Panc1 (cell line): Measurements from ENCODE around the gene KDM4F.

Source experiments
- POLR2AphosphoS5 ChIP-seq: IDR thresholded peaks from 2 replicates; pipeline ENCODE4 v1.6.1; 2012; ENCODE audit warnings: mild to moderate bottlenecking, low read depth, low read length, moderate library complexity
- SIN3A ChIP-seq: IDR thresholded peaks from 2 replicates; pipeline ENCODE4 v1.6.1; 2012; ENCODE audit warnings: low read depth, mild to moderate bottlenecking, low read length, moderate library complexity, borderline replicate concordance; ENCODE audit not compliant: insufficient read depth
- TCF7L2 ChIP-seq: IDR thresholded peaks from 2 replicates; pipeline ENCODE4 v1.6.1; 2011; ENCODE audit warnings: mild to moderate bottlenecking, low read depth, low read length, inconsistent platforms
- TF ChIP-seq, protein P1 (sequence below): fragments of 450-650 bp; IDR thresholded peaks from 2 replicates; pipeline ENCODE4 v1.5.1; 2017; ENCODE audit warnings: mild to moderate bottlenecking
- TF ChIP-seq, protein P2 (sequence below), 2 experiments: IDR thresholded peaks; 2 replicates each; pipeline ENCODE4 v1.6.1; 2011 to 2012; ENCODE audit warnings: low read depth in 2 of 2, control low read depth in 1 of 2, low read length in 1 of 2, mild to moderate bottlenecking in 1 of 2, moderate library complexity in 1 of 2; ENCODE audit not compliant: insufficient read depth in 1 of 2

DNA sequence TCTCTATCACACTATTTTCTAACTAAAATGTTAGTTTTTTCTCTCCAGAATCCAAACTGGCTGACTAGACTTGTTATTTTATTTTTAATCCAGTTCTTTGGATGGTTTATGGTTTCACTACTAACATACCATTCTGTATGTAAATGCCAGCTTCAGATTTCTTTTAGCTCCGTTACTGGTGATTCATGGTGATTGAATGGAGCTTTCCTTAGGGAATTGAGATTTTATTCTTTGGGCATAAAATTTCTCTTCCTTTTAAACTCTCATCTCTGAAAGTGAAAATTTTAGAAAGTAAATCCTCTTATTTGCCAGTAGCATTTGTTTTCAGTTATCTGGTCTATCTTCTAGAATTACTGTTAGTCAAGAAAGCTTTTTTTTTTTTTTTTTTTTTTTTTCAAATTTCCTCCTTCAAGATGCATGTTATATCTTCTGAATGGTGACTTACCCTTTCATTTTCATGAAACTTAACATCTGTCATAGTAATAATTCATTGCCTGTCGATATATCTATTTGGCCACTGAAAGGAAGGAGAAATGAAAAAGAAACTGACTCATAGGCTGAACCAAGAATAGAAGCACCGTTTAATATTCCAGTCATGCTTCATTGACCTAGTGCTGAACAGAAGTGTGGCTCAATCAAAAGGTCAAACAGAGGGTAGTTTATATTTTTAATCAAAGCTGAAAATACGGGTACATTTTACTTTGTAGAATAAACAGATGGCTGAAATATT lies 46.8 kb downstream of the KDM4F start:
- TF ChIP-seq, protein P1, sequence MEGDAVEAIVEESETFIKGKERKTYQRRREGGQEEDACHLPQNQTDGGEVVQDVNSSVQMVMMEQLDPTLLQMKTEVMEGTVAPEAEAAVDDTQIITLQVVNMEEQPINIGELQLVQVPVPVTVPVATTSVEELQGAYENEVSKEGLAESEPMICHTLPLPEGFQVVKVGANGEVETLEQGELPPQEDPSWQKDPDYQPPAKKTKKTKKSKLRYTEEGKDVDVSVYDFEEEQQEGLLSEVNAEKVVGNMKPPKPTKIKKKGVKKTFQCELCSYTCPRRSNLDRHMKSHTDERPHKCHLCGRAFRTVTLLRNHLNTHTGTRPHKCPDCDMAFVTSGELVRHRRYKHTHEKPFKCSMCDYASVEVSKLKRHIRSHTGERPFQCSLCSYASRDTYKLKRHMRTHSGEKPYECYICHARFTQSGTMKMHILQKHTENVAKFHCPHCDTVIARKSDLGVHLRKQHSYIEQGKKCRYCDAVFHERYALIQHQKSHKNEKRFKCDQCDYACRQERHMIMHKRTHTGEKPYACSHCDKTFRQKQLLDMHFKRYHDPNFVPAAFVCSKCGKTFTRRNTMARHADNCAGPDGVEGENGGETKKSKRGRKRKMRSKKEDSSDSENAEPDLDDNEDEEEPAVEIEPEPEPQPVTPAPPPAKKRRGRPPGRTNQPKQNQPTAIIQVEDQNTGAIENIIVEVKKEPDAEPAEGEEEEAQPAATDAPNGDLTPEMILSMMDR: no peak
- TF ChIP-seq TCF7L2: no peak
- no peak for TF ChIP-seq POLR2AphosphoS5
- TF ChIP-seq, protein P2, sequence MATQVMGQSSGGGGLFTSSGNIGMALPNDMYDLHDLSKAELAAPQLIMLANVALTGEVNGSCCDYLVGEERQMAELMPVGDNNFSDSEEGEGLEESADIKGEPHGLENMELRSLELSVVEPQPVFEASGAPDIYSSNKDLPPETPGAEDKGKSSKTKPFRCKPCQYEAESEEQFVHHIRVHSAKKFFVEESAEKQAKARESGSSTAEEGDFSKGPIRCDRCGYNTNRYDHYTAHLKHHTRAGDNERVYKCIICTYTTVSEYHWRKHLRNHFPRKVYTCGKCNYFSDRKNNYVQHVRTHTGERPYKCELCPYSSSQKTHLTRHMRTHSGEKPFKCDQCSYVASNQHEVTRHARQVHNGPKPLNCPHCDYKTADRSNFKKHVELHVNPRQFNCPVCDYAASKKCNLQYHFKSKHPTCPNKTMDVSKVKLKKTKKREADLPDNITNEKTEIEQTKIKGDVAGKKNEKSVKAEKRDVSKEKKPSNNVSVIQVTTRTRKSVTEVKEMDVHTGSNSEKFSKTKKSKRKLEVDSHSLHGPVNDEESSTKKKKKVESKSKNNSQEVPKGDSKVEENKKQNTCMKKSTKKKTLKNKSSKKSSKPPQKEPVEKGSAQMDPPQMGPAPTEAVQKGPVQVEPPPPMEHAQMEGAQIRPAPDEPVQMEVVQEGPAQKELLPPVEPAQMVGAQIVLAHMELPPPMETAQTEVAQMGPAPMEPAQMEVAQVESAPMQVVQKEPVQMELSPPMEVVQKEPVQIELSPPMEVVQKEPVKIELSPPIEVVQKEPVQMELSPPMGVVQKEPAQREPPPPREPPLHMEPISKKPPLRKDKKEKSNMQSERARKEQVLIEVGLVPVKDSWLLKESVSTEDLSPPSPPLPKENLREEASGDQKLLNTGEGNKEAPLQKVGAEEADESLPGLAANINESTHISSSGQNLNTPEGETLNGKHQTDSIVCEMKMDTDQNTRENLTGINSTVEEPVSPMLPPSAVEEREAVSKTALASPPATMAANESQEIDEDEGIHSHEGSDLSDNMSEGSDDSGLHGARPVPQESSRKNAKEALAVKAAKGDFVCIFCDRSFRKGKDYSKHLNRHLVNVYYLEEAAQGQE (IDR thresholded peaks at IDR 0.05; ENCODE audit: insufficient read depth in 1 of 2, low read depth in 2 of 2, low read length in 1 of 2): no peak
- TF ChIP-seq SIN3A: no peak
